CD4-positive, alpha-beta T cell treated with Interleukin-10 for 1 hour (primary cell): ENCODE measurements around the gene PIWIL1.

Source experiments
- DNase-seq: peaks from one replicate; pipeline ENCODE4 v3.0.0-alpha.2; 2020

Gene PIWIL1

DNA sequence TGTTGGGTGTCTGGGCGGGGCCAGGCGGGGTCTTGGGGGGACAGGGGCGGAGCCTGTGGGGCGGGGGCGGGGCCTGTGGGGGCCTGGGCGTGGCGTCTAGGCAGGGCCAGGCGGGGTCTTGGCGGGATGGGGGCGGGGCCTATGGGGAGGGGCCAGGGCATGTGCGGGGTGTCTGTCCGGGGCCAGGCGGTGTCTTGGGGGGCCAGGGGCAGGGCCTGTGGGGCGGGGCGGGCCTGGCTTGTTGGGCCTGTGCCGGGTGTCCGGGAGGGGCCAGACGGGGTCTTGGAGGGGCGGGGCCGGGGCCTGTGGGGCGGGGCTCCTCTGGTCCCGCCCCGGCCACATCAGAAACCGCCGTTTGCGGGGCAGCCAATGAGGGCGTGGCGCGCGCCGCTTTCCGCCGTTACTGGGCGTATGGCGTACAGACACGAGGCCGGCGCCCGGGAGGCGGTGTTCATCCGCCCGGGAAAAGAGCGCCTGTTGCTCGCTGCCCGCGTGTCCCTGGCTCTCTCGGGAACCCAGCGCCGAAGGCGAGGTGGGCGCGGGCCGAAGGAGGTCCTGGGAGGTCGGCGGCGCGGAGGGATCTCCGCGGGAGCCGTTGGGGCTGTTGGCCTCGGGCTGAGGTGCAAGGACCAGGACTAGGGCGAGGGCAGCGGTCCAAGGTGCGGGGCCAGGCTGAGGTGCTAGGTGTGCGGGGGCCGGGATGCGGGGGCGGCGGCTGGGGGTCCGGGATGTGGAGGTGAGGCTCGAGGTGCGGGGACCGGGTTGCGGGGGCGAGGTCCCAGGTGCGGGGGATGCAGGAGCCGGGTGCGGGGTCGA, at the start of gene PIWIL1:
Gene PIWIL1, plus strand, starts transcription at position 400 of the 816 bp plus-strand sequence. CDS start 4,705 bp downstream, outside the sequence.
- no peak for DNase-seq

DNA sequence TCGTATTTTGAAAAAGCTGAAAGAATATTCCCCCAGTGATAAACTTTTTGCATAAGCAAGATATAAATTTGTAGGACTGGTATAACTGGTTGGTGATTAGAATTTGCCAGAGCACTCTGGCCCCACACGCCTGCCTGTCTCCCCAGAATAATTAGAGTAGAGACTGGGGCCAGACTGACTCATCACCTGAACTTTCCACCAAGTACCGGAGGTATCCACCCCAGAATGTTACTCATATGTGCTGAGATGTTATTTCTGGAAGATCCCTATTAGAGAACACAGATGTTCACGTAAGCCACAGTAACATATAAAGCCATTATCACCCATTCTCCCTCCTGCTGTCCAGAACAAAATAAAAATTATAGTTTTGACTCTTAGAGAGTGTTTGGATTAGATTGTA, 49.5 kb upstream of the PIWIL1 start:
- DNase-seq, result no peak

DNA sequence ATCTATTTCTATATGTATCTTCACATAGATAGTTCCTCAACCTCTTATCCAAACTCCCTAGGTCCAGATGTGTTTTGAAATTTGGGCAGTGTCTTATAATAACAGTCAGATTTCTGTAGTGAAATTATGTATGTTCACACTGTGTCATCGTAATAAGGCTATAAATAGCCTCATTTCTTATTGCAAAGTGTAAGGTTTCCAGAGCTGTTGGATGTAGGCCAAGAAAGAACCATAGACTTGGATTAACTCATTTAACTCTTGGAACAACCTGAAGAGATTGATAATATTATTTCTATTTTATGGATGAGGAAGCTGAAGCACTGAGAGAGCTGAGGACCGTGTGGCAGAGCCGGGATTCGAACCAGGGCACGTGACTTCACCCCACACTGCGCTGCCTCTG, 49.0 kb upstream of the PIWIL1 start:
- DNase-seq, result no peak

DNA sequence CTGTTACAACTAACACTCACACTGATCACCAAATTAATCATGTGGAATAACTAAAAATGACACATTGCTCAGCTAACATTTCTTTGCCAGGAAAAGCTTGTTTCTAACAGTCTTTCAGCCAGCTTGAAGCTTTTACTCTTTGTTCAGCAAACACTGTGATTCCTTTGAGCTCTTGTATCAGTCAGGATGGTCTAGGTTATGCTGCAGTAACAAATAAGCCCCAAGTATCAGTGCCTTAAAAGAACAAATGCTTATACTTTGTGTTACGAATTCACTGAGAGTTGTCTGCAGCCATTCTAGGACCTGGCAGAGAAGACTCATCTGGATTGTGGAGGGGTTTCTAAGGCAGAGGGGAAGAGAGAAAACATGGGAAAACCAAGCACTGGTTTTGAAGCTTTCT, 47.6 kb upstream of the PIWIL1 start:
- DNase-seq, result no peak

DNA sequence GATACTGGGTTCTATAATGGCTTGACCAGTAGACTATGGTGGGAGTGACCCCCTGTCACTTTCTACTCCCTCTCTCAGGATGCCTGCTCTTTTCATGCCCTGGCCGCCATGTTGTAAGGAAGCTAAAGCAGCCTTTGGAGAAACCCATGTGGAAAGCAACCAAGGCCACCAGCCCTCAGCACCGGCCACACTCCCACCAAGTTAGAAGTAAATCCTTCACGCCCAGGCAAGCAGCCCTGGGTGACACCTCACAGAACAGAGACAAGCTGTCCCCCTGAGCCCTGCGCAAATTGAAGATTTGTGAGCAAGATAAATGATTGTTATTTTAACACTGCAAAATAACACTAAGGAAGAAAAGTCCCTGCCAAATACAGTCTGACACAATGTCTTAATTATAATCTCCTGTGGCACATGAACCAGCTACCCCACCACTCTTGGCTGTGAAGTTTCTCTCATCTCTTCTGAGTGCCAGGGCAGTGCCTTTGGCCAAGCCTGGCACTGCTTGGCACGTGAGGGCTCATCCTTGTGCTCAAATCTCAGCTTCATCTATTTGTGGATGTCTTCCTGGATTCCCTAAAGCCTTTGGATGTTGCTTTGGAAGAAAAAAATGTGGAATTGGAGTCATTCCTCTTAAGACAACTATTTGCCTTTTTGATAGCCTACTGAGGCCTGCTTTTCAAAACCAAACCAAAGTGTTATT, 39.2 kb upstream of the PIWIL1 start:
- no peak for DNase-seq

DNA sequence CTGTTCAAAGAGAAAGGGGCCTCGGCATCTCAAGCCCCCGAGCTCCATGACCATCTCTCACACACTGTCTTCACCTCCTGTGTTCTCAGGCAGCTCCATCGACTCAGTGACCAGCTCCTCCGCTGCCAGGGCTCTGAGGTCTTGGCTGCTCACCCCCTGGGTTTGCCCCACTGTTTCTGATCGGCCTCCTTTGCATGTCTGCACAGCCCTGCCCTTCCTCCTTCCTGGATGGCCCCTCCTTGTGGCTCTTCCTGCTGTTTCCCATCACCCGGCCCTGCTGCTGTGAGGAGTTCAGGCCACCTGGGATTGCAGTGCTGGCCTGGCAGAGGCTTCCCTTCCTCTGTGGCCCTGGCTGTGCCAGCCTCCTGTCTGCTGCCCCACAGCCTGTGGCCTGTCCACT, 38.1 kb upstream of the PIWIL1 start:
- no peak for DNase-seq

DNA sequence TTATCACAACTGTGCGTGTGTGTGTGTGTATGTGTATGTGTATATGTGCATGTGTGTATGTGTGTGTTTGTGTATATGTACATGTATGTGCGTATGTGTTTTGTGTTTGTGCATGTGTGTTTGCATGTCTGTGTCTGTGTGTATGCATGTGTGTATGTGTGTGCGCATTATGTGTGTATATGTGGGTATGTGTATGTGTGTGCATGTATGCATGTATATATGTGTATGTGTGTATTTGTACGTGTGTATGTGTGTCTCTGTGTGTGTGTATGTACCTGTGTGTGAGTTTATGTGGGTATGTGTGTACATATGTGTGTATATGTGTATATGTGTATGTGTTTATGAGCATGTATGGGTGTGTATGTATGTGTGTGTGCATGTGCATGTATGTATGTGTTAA, 37.6 kb upstream of the PIWIL1 start:
- DNase-seq, result no peak

DNA sequence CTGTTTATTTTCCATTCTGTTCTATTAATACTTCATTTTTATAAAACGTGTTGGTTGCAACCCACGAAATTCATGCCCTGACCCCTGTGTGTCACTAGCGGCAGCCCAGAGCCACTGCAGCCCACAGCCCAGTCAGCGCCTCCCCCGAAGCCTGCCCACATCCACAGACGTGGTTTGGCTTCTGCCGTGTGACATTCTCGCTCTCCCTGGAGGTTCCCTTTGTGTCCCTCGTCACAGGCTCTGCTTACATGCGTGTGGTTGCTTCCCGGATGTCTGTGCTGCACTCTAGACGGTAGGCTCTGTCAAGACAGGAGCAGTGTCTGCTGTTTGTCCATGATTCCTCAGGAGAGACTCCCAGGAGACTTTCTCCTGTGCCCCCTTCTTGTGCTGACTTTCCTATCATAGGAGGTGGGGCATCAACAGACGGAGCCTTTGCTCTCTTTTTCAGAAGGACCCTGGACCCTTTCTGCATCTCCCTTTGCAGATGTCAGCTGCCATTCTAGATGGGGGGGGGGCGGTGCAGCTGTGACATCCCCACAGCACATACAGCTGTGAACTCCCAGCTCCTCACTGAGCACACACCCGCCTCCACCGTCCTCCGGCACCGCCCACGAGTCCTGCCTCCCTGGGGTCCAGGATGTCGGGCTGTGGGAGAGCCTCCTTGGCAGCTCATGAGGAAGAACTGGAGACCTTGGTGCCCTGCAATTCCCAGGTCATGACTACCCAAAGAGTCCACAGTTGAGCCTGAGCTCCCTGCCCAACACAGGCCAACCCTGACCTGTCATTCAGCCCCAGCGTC, 36.8 kb upstream of the PIWIL1 start:
- no peak for DNase-seq

DNA sequence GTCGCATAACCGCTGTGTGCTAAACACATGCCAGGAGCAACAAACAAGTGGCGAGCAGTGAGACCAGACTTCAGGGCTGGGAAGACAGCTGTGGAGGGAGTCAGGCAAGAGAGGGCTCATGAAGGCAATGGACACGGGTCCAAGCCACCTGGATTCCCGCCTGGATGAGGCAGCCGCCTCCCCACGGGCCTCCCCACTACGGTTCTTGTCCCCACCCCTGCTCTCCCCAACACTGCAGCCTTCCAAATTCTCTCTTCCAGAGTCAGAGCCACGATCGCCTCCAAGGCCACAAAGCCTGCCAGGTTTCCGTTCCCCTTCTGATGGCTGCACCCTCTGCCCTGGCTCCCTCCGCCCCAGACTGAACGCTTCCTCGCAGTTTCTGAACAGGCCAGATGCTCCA, 36.1 kb upstream of the PIWIL1 start:
- DNase-seq, result no peak

DNA sequence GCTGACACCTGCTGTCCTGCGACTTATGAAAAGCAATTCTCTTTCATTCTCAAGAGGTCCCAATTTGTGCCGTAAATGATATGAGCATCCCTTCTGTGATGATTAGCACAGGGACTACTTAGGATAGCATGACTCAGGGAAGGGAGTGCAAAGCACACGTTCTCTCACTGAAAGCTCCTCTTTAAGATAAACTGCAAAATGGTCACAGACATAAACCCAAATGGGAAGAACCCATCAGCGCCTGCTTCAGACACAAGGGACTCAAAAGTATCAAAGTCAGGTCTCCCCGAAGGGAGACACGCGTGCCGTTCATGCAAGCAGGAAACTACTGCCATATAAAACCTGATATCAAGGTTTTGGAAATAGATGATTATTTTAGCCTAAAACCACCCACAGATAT, 33.9 kb upstream of the PIWIL1 start:
- no peak for DNase-seq

DNA sequence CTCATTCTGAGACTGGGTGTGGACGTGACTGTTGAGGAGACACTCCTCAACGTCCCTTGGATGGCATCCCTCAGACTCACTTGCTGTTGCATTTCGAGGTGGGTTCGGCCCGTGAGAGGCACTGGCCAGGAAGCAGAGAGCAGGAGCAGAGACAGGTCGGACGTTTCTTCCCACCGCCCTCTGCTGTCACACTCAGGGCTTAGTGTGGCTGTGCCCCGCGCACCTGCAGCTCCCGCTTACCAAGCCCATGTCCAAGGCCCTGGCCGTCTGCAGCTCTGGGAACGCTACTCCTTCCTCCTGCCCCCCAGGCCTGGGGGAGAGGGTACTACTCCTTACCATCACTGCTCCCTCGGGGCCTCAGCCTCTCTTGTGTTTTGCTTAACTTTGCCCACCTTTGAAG, 29.8 kb upstream of the PIWIL1 start:
- DNase-seq, result no peak

DNA sequence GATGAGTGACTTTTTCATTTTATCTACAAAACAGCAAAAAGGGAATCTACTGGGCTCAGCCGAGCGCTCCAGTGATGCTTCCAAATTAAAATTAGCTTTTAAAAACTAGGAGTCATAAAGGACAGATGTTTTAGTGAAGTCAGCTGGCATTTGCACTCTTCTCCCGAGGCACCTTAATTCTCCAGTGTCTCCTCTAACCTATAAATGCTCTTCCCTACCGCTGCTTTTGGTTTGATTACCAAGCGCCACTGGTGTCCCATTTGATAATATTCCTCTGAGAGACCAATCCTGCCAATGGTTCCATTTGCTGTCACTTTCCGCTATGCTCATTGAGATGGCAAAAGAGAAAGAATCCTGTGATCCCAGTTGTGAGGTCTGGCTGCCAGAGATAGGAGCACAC, 29.3 kb upstream of the PIWIL1 start:
- no peak for DNase-seq

DNA sequence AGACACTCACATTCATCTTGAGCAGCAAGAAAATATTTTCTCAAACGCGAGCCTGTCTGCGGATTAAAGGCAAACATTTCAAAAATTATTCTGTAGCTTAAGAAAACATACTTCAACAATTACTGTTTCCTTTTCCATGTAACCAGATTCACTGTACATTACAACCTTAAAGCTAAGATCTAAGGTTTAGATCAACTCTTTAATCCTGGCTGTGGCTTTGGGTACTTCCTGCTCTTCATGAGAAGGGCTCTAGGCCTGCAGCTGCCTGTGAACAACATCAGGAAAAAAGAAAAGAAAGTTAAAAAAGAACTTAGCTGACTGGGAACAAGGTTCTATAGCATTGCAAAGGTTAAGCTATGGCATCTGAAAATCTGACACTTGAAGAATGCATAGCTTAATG, 21.4 kb upstream of the PIWIL1 start:
- no peak for DNase-seq

DNA sequence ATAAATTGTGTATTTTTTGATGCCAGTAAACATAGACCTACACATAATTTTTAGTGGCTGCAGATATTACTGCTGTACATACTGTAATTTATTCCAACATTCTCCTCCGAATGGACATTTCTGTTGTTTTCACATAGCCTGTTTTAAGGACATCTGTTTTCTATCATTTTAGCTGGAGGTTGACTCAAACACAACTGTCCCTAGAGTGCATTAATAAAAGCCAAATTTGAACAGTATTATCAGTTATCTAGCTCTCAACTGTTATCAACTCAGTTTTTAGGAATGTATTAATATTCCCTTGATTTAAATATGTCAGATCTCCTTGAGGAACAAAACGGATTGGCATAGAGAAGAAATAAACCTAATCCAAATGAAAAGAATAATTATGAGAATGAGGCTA, 17.2 kb upstream of the PIWIL1 start:
- no peak for DNase-seq

DNA sequence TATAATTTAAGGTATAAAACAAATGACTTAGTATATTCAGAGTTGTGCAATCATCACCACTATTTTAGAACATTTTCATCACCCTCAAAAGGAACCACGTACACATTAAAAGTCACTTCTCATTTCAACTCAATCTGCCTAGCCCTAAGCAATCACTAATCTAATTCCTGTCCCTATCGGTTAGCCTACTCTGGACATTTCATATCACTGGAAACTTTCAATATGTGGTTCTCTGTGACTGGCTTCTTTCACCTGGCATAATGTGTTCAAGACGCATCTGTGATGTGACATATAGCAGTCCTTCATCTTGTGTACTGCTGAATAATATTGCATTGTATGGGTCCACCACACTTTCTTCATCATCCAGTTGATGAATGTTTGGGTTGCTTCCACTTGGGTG, 15.4 kb upstream of the PIWIL1 start:
- DNase-seq, result no peak

DNA sequence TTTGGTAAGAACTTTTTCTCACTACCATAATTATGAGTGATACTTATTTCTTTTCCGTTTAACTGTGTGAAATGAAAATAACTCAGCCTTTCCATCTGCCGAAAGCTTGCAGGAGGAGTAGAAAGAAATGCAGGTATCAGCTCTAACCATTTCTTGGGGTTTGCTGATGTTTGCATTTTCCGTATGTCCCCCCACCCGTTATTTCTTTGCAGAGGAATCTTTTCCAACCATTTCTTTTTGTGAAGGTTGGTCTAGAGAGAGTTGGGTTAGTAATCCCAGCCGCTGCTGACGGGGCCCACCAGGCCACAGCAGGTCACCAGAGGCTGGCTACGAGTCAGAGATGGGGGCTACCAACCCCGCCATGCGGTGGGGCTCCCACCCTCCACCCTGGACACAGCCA, 7.0 kb upstream of the PIWIL1 start:
- DNase-seq, result no peak

DNA sequence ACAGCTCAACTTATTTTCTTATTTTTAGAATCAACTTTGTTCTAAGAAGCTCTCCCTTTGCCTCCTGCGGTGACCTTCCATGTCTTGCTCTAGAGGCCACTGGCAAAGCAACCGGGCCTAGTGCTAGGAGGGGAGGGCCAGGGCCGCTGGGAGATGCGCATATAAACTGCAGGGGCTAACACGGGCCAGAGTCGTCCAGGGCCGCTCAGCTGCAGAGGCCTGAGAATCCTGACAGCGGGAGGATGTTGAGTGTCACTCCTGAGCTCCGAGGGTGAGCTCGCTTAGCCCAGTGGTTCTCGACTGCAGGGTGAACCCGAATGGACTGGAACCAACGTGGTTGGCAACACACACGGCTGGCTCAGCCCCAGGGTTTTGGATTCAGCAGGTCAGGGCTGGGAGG, 6.5 kb upstream of the PIWIL1 start:
- DNase-seq, result no peak

DNA sequence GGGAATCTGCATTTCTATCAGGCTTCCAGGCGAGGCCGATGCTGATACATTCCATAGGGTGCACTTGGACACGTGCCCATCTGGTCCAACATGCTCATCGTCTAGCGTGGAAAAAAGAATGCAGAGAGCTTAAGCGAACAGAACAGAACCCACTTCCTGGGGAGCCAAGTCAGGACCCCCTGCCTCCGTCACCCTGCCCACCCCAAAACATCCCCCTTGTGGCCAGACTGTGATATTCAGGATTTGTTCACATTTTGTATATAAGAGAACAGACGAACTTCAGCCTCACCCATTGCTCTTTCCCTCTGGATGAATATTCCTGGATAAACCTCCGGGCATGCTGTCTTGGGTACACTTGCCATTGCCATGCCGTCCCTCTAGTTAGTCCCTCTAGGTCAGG, 4.3 kb upstream of the PIWIL1 start:
- no peak for DNase-seq

DNA sequence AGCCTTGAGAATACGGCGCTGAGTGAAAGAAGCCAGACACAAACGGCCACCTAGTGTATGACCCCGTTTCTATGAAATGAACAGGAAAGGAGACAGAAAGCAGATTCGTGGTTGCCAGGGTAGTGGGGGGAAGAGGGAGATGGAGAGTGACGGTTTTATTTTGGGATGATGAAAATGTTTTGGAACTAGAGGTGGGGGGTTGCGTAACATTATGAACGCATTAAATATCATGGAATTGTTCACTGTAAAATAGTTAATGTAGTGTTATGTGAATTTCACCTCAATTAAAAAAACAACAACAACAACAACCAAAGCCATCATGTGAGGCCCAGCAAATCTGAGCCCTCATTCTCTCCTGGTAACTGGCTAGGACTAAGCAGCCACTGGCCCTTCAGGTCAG, 3.3 kb upstream of the PIWIL1 start:
- DNase-seq, result no peak

DNA sequence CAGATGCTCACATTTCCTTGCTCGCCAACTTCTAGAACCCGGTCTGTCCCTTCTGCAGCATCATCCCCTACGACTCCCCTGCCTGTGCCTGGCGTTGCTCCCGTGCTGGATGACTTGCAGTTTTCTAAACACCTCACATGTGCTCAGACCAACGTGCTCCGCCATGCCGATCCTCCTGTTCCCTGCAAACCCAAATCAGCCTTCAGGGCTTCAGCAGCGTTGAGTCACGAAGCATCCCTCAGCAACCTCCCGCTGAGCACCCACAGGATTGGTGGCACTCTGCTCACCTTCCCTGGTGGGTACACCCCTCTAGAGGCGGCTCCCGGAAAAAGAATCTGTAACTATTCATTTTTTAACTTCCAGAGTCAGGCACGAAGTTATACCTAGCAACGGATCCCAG, 2.8 kb upstream of the PIWIL1 start:
- DNase-seq, result no peak

DNA sequence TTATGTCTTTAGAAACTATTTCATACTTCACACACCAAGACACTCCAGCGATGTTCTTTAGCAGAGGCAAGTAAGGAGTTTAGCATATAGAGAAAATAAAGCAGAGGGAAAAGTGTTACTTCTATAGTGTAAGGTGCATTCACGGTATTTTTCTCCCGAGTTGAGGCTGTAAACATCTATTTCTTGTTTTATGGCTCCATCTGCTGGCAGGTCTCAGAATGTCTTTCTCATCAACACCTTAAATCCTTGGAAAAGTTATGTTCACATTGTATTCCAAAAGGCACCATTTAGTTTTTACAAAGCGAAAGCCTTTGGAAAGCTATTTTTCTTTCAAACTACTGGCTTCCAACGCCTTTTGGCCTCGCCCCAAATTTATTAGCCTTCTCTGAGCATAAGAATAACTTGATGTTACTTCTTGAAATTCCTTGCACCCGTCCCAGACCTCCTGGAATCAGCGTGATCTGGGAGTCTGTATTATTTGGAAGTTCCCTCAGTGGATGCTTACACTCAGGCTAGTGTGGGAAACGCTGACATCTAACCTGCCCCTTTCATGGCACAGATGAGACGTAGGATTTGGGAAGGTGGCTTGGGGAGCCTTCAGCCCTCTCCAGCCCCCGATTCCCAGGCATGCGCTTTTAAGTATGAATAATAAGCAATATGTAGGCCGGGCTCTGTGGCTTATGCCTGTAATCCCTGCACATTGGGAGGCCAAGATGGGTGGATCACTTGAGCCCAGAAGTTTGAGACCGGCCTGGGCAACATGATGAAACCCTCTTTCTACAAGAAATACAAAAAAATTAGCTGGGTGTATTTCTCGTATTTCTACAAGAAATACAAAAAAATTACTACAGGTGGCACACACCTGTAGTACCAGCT, 1.9 kb upstream of the PIWIL1 start:
- peak; percentile 28 for DNase-seq

DNA sequence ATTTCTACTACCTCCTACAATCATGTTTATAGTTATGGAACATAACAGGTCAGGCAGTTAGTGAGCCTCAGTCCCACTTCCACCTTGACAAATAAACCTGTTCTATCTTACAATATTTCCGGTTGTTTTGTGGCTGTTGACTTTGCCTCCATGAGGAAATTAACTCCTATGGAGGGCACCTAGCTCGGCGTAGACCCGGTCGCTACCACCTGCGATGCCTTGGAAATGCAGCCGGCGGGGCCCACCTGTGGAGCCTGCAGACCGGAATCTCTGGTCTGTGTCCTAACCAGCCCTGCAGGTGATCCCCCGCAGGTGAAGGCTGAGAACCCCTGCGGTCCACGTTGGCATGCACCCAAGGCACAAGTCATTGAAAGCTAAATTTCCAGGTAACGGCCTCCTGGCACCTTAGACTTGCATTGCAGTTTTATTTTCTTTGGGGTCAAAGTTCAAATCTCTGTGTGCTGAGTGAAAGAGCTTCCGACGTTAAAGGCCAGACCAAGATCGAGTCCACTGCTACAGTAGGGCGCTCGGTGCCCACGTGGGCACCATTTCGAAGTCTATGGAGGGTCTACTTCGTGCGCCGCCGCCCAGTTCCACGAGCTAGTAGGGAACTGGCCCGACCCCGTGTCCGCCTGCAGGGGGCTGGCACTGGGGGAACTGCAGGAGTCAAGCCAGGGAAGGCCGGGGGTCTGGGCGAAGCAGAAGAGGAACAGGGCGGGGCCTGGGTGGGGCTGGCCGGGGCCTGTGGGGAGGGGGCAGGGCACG, 782 bp upstream of the PIWIL1 start:
- no peak for DNase-seq
